WTC11 (cell line): ENCODE results near the gene KCNC3.

Source experiments
- ARID4B ChIP-seq: sonication (generic); formaldehyde crosslinking; IDR thresholded peaks from 2 replicates; pipeline ENCODE4 v1.8.0; 2023; ENCODE audit warnings: missing genetic modification reagents, mild to moderate bottlenecking, borderline replicate concordance
- ATF2 ChIP-seq: sonication (generic); formaldehyde crosslinking; IDR thresholded peaks from 2 replicates; pipeline ENCODE4 v1.8.1; 2022; ENCODE audit warnings: low read depth, missing genetic modification reagents, borderline replicate concordance
- CTCF ChIP-seq: fragments of 200-600 bp; IDR thresholded peaks from 2 replicates; pipeline ENCODE4 v1.8.0; 2022; ENCODE audit warnings: antibody characterized with exemption
- FOXK1 ChIP-seq: sonication (generic); formaldehyde crosslinking; IDR thresholded peaks from 2 replicates; pipeline ENCODE4 v1.8.0; 2022; ENCODE audit warnings: mild to moderate bottlenecking, moderate library complexity, missing genetic modification reagents
- GABPB1 ChIP-seq: sonication (generic); formaldehyde crosslinking; IDR thresholded peaks from 2 replicates; pipeline ENCODE4 v1.8.1; 2023; ENCODE audit warnings: mild to moderate bottlenecking, missing genetic modification reagents
- IRF2 ChIP-seq: sonication (generic); formaldehyde crosslinking; IDR thresholded peaks from 2 replicates; pipeline ENCODE4 v1.8.0; 2022; ENCODE audit warnings: low read depth, missing genetic modification reagents, borderline replicate concordance
- MYBL2 ChIP-seq: sonication (generic); formaldehyde crosslinking; IDR thresholded peaks from 2 replicates; pipeline ENCODE4 v1.8.1; 2023; ENCODE audit warnings: mild to moderate bottlenecking, moderate library complexity, missing genetic modification reagents
- NFE2L1 ChIP-seq: sonication (generic); formaldehyde crosslinking; IDR thresholded peaks from 2 replicates; pipeline ENCODE4 v1.8.1; 2023; ENCODE audit warnings: missing genetic modification reagents
- SOX15 ChIP-seq: fragments of 250-450 bp; sonication (Bioruptor Pico); IDR thresholded peaks from 2 replicates; pipeline ENCODE4 v1.9.0; 2021; ENCODE audit warnings: mild to moderate bottlenecking
- SP1 ChIP-seq: sonication (generic); formaldehyde crosslinking; conservative IDR thresholded peaks from 2 replicates; pipeline ENCODE4 v1.8.1; 2022; ENCODE audit warnings: missing genetic modification reagents
- TF ChIP-seq, protein P1 (sequence below): sonication (generic); formaldehyde crosslinking; conservative IDR thresholded peaks from 2 replicates; pipeline ENCODE4 v1.8.1; 2022; ENCODE audit warnings: mild to moderate bottlenecking, missing genetic modification reagents
- TF ChIP-seq, protein P2 (sequence below): sonication (generic); formaldehyde crosslinking; IDR thresholded peaks from 2 replicates; pipeline ENCODE4 v1.8.1; 2023; ENCODE audit warnings: mild to moderate bottlenecking, missing genetic modification reagents, moderate library complexity

- TF ChIP-seq SP1 (CRISPR knock-in tag), result no peak
- no peak for TF ChIP-seq ARID4B (CRISPR knock-in tag)
- no peak for TF ChIP-seq CTCF
- TF ChIP-seq ATF2, result no peak
- TF ChIP-seq MYBL2 (CRISPR knock-in tag), result no peak
- TF ChIP-seq, protein P1, sequence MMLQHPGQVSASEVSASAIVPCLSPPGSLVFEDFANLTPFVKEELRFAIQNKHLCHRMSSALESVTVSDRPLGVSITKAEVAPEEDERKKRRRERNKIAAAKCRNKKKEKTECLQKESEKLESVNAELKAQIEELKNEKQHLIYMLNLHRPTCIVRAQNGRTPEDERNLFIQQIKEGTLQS (CRISPR knock-in tag), result no peak
- TF ChIP-seq, protein P2, sequence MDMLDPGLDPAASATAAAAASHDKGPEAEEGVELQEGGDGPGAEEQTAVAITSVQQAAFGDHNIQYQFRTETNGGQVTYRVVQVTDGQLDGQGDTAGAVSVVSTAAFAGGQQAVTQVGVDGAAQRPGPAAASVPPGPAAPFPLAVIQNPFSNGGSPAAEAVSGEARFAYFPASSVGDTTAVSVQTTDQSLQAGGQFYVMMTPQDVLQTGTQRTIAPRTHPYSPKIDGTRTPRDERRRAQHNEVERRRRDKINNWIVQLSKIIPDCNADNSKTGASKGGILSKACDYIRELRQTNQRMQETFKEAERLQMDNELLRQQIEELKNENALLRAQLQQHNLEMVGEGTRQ (CRISPR knock-in tag), result no peak
- no peak for TF ChIP-seq FOXK1 (CRISPR knock-in tag)
- TF ChIP-seq IRF2 (CRISPR knock-in tag), result no peak
- TF ChIP-seq GABPB1, result no peak
- no peak for TF ChIP-seq NFE2L1 (CRISPR knock-in tag)
- TF ChIP-seq SOX15 (CRISPR knock-in tag), result no peak
Measured at GRCh38 chr19:50327013-50327412, 2.2 kb downstream of the KCNC3 start.
